Lung microvascular endothelial cell (primary cell): ENCODE measurements around the gene CAP2. TPM values are rescaled to one million over a fixed set of nuclear protein-coding genes. Genes with fewer than 3 reads are reported as not detected.

Source experiments
- DNase-seq, 2 donors: peaks; one replicate each; pipeline versions ENCODE4 v3.0.0 to v3.0.0-alpha.2; 2010; ENCODE audit warnings: low read depth in 2 of 2
- total RNA-seq: library from RNA; depleted of rRNA; stranded (reverse); fragments of >200 nt; gene quantifications from 2 replicates; pipeline ENCODE4 v1.2.1, GENCODE V29; 2014

The CAP2 gene
- 0.40 and 0.87 TPM in 2 replicates for total RNA-seq

- DNase-seq, result peak; percentile 16 to 67
These were observed at the start of gene CAP2 for GRCh38 chr6:17392978-17393891. CAP2 (plus strand) TSS chr6:17393595; CDS start chr6:17421556, 27,961 bp downstream.

- no peak for DNase-seq
These were observed 46.4 kb upstream of the CAP2 start for GRCh38 chr6:17347012-17347411.

- DNase-seq, result no peak
These were observed 44.0 kb upstream of the CAP2 start for GRCh38 chr6:17349427-17349826.

GRCh38 chr6:17352302-17352701 is 41.1 kb upstream of the CAP2 start:
- no peak for DNase-seq

GRCh38 chr6:17353440-17354175 is 39.8 kb upstream of the CAP2 start:
- no peak for DNase-seq

- peak in 1 of 2 donors; percentile 8 for DNase-seq
These were observed 38.5 kb upstream of the CAP2 start for GRCh38 chr6:17354700-17355403.

- no peak for DNase-seq
These were observed 38.0 kb upstream of the CAP2 start for GRCh38 chr6:17355404-17355774.

- no peak for DNase-seq
These were observed 34.9 kb upstream of the CAP2 start for GRCh38 chr6:17358515-17358914.

- DNase-seq, result no peak
These were observed 32.8 kb upstream of the CAP2 start for GRCh38 chr6:17360564-17360963.

- DNase-seq, result no peak
These were observed 32.4 kb upstream of the CAP2 start for GRCh38 chr6:17361013-17361412.

GRCh38 chr6:17365961-17366360 is 27.4 kb upstream of the CAP2 start:
- no peak for DNase-seq

GRCh38 chr6:17367868-17368267 is 25.5 kb upstream of the CAP2 start:
- no peak for DNase-seq

- peak in 1 of 2 donors; percentile 18 for DNase-seq
These were observed 11.8 kb upstream of the CAP2 start for GRCh38 chr6:17381424-17382147.

- DNase-seq, result peak in 1 of 2 donors; percentile 92
These were observed 7.7 kb upstream of the CAP2 start for GRCh38 chr6:17385660-17386059.

GRCh38 chr6:17388365-17388764 is 5.0 kb upstream of the CAP2 start:
- DNase-seq, result no peak

GRCh38 chr6:17389274-17389847 is 4.0 kb upstream of the CAP2 start:
- DNase-seq, result peak in 1 of 2 donors; percentile 14

GRCh38 chr6:17390276-17390675 is 3.1 kb upstream of the CAP2 start:
- DNase-seq, result no peak

- DNase-seq, result no peak
These were observed 1.4 kb upstream of the CAP2 start for GRCh38 chr6:17391976-17392375.

- DNase-seq, result peak in 1 of 2 donors; percentile 66
These were observed 667 bp downstream of the CAP2 start for GRCh38 chr6:17393892-17394631.

- no peak for DNase-seq
These were observed 1.7 kb downstream of the CAP2 start for GRCh38 chr6:17395112-17395511.
